A549 (cell line): Measurements from ENCODE around the gene TOB1. TPM values are rescaled to one million over a fixed set of nuclear protein-coding genes. Genes with fewer than 3 reads are reported as not detected.

ENCODE experiments used
- ATAC-seq, 2 experiments: fragments of 200-7000 bp in 1 of 2; fragments of >200 bp in 1 of 2; cut with Nextera tagmentation in 1 of 2; cut with Tn5 transposase in 1 of 2; 3 replicates each; pipeline versions ENCODE4 v1.8.0 to v1.9.1; 2018 to 2020; ENCODE audit warnings: mild to moderate bottlenecking in 1 of 2, moderate library complexity in 1 of 2
- CTCF ChIA-PET: fragments of 300-600 bp; sonication (Branson Sonifier 250); formaldehyde crosslinking; extraction: SDS; loops from one replicate; lab custom pipeline; 2021; ENCODE audit warnings: antibody characterized with exemption, inconsistent platforms; lab: Yijun Ruan, JAX
- POLR2A ChIA-PET: fragments of 350-600 bp; formaldehyde crosslinking; extraction: SDS; loops from one replicate; lab custom pipeline; 2021; ENCODE audit warnings: antibody characterized with exemption, inconsistent platforms; lab: Yijun Ruan, JAX
- DNase-seq, 2 experiments: peaks; one replicate each; pipeline versions ENCODE4 v3.0.0 to v3.0.0-alpha.2; 2011 to 2016; ENCODE audit warnings: low read depth in 1 of 2, low spot score in 1 of 2
- FAIRE-seq: peaks from 2 replicates; lab custom pipeline; 2011; peaks lifted over from hg19 to GRCh38; lab: Jason Lieb, UNC
- H3K27ac ChIP-seq, 2 experiments: fragments of >200 bp; sonication (Bioruptor Twin); formaldehyde crosslinking; 3 replicates each; pipeline ENCODE4 v1.5.1; 2016 to 2017
- H3K4me1 ChIP-seq: fragments of >200 bp; sonication (Bioruptor Twin); formaldehyde crosslinking; 3 replicates; pipeline ENCODE4 v1.6.1; 2016
- H3K4me2 ChIP-seq: fragments of >200 bp; sonication (Bioruptor Twin); formaldehyde crosslinking; 3 replicates; pipeline ENCODE4 v1.6.1; 2016
- H3K4me3 ChIP-seq: fragments of >200 bp; sonication (Bioruptor Twin); formaldehyde crosslinking; 3 replicates; pipeline ENCODE4 v1.5.1; 2016
- H3K9me3 ChIP-seq: fragments of >200 bp; sonication (Bioruptor Twin); formaldehyde crosslinking; 3 replicates; pipeline ENCODE4 v1.6.1; 2016
- BHLHE40 ChIP-seq: IDR thresholded peaks from 2 replicates; pipeline ENCODE4 v1.6.1; 2012; ENCODE audit warnings: low read depth, low read length, inconsistent platforms
- CEBPB ChIP-seq, 2 experiments: fragments of >200 bp in 1 of 2; sonication (Bioruptor Twin) in 1 of 2; formaldehyde crosslinking in 1 of 2; IDR thresholded peaks; 2 replicates each; pipeline ENCODE4 v1.6.1; 2012 to 2016
- CHD2 ChIP-seq: fragments of 150-350 bp; IDR thresholded peaks from 2 replicates; pipeline ENCODE4 v1.6.1; 2014; ENCODE audit warnings: low read length; ENCODE audit not compliant: partially characterized antibody
- CHD4 ChIP-seq: fragments of 200-600 bp; sonication (generic); IDR thresholded peaks from 2 replicates; pipeline ENCODE4 v1.6.1; 2016; ENCODE audit warnings: antibody characterized with exemption, mild to moderate bottlenecking, borderline replicate concordance
- EHF ChIP-seq: fragments of 250-450 bp; sonication (Bioruptor Pico); IDR thresholded peaks from 2 replicates; pipeline ENCODE4 v1.5.0; 2020; ENCODE audit warnings: mild to moderate bottlenecking
- ESRRA ChIP-seq: fragments of 150-350 bp; IDR thresholded peaks from 2 replicates; pipeline ENCODE4 v1.6.1; 2014; ENCODE audit warnings: mild to moderate bottlenecking, low read length, borderline replicate concordance
- HEYL ChIP-seq: fragments of 250-450 bp; sonication (Bioruptor Pico); IDR thresholded peaks from 2 replicates; pipeline ENCODE4 v1.8.0; 2021; ENCODE audit warnings: mild to moderate bottlenecking, moderate library complexity
- KDM1A ChIP-seq: fragments of 200-600 bp; sonication (generic); IDR thresholded peaks from 2 replicates; pipeline ENCODE4 v1.6.1; 2016; ENCODE audit warnings: low read depth, mild to moderate bottlenecking
- MAFK ChIP-seq: fragments of 450-650 bp; IDR thresholded peaks from 2 replicates; pipeline ENCODE4 v1.6.1; 2014; ENCODE audit not compliant: partially characterized antibody
- MAZ ChIP-seq: fragments of 150-350 bp; IDR thresholded peaks from 2 replicates; pipeline ENCODE4 v1.6.1; 2014; ENCODE audit warnings: antibody characterized with exemption, low read depth, low read length, borderline replicate concordance
- NPAS2 ChIP-seq: fragments of 250-450 bp; sonication (Bioruptor Pico); IDR thresholded peaks from 2 replicates; pipeline ENCODE4 v1.8.0; 2022; ENCODE audit warnings: mild to moderate bottlenecking, moderate library complexity, borderline replicate concordance
- RARB ChIP-seq: fragments of 250-450 bp; sonication (Bioruptor Pico); IDR thresholded peaks from 2 replicates; pipeline ENCODE4 v1.8.0; 2021; ENCODE audit warnings: mild to moderate bottlenecking, moderate library complexity
- RFX5 ChIP-seq: fragments of 450-650 bp; IDR thresholded peaks from 2 replicates; pipeline ENCODE4 v1.7.1; 2014; ENCODE audit warnings: antibody characterized with exemption, mild to moderate bottlenecking, moderate library complexity
- RNF2 ChIP-seq: fragments of 200-600 bp; sonication (generic); IDR thresholded peaks from 2 replicates; pipeline ENCODE4 v1.6.1; 2016; ENCODE audit warnings: low read depth, mild to moderate bottlenecking, antibody characterized with exemption, moderate library complexity, borderline replicate concordance
- ZC3H11A ChIP-seq: fragments of 450-650 bp; IDR thresholded peaks from 2 replicates; pipeline ENCODE4 v1.6.1; 2014; ENCODE audit warnings: antibody characterized with exemption, mild to moderate bottlenecking
- ZNF302 ChIP-seq: fragments of 250-450 bp; sonication (Bioruptor Pico); IDR thresholded peaks from 2 replicates; pipeline ENCODE4 v1.9.0; 2021; ENCODE audit warnings: inconsistent platforms, mild to moderate bottlenecking, moderate library complexity
- WGBS: methylation state at CpG from one replicate; pipeline ENCODE4 v1.1.6; 2017; ENCODE audit errors: missing lambda C conversion rate; 5-methylcytosine and 5-hydroxymethylcytosine counted together
- polyA plus RNA-seq, 4 experiments: library from polyadenylated mRNA; depleted of rRNA in 3 of 4; stranded (reverse); fragments of >200 nt; fragmentation: RNase III in 1 of 4; extraction: RNeasy Plus Mini Kit Qiagen cat#74134 plus additional on column Dnase treatment in 1 of 4; gene quantifications; 2 replicates in 3 of 4; 3 replicates in 1 of 4; pipeline ENCODE4 v1.2.3, GENCODE V29; 2011 to 2017
- TF ChIP-seq, protein P1 (sequence below): fragments of 200-600 bp; sonication (generic); IDR thresholded peaks from 2 replicates; pipeline ENCODE4 v1.6.1; 2016; ENCODE audit warnings: antibody characterized with exemption, mild to moderate bottlenecking, moderate library complexity
- TF ChIP-seq, protein P2 (sequence below): fragments of 250-450 bp; sonication (Bioruptor Pico); IDR thresholded peaks from 2 replicates; pipeline ENCODE4 v1.5.0; 2020; ENCODE audit warnings: low read depth, mild to moderate bottlenecking, moderate library complexity
- TF ChIP-seq, protein P3 (sequence below): fragments of >200 bp; sonication (Bioruptor Twin); formaldehyde crosslinking; IDR thresholded peaks from 3 replicates; pipeline ENCODE4 v1.5.1; 2016
- TF ChIP-seq, protein P4 (sequence below): fragments of >200 bp; sonication (Bioruptor Twin); formaldehyde crosslinking; IDR thresholded peaks from 3 replicates; pipeline ENCODE4 v1.6.1; 2016

TOB1 gene
- polyA plus RNA-seq, 2 of the 4 experiments (the other 2 are of a cell fraction) = 111 to 133 TPM

DNA sequence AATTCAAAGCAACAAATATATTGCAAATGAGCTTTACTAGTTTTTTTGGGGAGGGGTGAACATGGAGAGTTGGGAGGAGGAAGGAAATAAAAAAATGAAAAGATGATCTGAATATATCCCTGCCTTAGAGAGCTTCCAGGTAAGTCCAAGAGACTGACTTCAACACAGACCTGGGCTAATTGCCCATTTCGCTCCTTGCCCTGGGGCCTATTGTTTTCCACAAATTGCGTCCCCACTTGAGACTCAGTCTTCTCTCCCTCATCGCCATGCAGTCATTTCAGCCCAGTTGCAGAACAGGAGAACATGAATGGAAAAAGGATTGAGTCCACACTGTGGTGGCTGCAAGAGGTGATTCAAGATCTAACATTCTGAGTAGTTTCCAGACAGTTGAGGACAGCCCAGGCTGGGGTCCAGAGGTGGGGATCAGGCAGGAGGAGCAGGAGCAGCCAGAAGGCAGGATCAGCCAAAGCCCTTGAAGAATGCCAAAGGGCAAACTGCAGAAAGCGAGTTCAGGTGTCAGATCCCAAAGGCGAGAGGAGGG lies 21.6 kb upstream of the TOB1 start:
- WGBS = 93% methylated on average over 5 of the region's 5 CpGs
- Histone ChIP-seq H3K27ac (peak overlapping the region in 1 of 2 experiments; percentile 24; a peak in 3 of 6 replicates), H3K9me3 (no peaks in the 10 kb centered on the region), H3K4me3 (no peak overlapping the region), H3K4me2 (no peak overlapping the region), H3K4me1 (peaks cover 52% of the 10 kb centered on the region)
- ChIA-PET POLR2A (interaction anchor here (1.1 to 11.9 kb wide), 2 partner anchors 22 to 57 kb away, joined by 3 to 133 read pairs; partner anchors contain the start of gene TOB1), CTCF (interaction anchor here (0.8 to 2.3 kb wide), 9 partner anchors 11 to 104 kb away, joined by 3 to 6 read pairs (median 3); no protein-coding TSS in a partner anchor)
- FAIRE-seq (no peak), DNase-seq (no peak), ATAC-seq (no peak)
- no peak for TF ChIP-seq RFX5
- TF ChIP-seq, protein P1, sequence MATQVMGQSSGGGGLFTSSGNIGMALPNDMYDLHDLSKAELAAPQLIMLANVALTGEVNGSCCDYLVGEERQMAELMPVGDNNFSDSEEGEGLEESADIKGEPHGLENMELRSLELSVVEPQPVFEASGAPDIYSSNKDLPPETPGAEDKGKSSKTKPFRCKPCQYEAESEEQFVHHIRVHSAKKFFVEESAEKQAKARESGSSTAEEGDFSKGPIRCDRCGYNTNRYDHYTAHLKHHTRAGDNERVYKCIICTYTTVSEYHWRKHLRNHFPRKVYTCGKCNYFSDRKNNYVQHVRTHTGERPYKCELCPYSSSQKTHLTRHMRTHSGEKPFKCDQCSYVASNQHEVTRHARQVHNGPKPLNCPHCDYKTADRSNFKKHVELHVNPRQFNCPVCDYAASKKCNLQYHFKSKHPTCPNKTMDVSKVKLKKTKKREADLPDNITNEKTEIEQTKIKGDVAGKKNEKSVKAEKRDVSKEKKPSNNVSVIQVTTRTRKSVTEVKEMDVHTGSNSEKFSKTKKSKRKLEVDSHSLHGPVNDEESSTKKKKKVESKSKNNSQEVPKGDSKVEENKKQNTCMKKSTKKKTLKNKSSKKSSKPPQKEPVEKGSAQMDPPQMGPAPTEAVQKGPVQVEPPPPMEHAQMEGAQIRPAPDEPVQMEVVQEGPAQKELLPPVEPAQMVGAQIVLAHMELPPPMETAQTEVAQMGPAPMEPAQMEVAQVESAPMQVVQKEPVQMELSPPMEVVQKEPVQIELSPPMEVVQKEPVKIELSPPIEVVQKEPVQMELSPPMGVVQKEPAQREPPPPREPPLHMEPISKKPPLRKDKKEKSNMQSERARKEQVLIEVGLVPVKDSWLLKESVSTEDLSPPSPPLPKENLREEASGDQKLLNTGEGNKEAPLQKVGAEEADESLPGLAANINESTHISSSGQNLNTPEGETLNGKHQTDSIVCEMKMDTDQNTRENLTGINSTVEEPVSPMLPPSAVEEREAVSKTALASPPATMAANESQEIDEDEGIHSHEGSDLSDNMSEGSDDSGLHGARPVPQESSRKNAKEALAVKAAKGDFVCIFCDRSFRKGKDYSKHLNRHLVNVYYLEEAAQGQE = no peak
- no peak for TF ChIP-seq NPAS2 (CRISPR knock-in tag)
- TF ChIP-seq, protein P2, sequence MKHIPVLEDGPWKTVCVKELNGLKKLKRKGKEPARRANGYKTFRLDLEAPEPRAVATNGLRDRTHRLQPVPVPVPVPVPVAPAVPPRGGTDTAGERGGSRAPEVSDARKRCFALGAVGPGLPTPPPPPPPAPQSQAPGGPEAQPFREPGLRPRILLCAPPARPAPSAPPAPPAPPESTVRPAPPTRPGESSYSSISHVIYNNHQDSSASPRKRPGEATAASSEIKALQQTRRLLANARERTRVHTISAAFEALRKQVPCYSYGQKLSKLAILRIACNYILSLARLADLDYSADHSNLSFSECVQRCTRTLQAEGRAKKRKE = no peak
- no peak for TF ChIP-seq KDM1A

DNA sequence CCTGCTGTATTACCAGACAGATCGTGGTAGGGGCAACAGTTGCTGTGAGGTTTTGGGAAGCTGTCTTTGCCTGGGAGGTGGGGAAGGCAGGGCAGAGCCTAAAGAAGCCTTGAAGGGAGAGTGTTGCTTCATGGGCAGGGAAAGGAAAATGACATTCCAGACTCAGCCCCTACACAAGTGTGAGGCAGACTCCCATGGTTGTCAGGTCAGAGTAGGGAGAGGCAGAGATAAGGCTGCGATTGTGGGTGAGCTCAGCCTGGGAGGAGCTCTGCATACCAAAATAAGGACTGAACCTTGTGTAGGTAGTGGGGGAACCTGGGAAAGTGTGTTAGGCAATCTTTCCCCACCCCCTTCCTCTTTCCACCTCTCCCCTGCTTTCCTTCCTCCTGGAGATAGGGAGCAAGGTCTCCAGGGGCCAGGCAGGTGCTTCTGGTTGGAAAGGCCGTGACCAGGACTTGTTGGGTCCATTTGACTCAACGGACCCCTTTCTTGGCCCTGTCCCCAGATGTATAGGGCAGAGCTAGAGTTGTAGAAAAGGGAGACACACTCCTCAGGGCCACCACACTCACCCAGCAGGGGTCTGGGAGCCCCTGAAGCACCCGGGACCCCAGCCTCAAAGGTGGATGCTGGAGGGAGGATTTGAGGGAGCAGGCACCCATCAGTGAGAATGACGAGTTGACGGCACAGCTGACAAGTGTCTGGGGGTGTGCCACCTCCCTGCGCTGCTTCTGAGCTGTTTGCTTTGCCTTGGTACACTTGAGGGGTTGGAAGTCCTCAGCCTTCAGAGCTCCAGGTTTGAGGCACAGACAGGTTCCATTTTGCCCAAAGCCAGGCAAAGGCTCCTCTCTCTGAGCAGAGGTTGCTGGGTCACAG lies 18.5 kb upstream of the TOB1 start:
- DNase-seq = no peak
- ChIA-PET CTCF (interaction anchor here (0.6 to 4.1 kb wide), 11 partner anchors 11 to 269 kb away, joined by 3 to 14 read pairs (median 3); partner anchors contain the start of gene NME1), POLR2A (interaction anchor here (0.5 to 11.9 kb wide), 3 partner anchors 13 to 53 kb away, joined by 3 to 133 read pairs (median 4); partner anchors contain the start of gene TOB1)
- Histone ChIP-seq H3K4me3 (no peak overlapping the region), H3K4me1 (peaks cover 31% of the 10 kb centered on the region), H3K9me3 (peaks cover 5% of the 10 kb centered on the region), H3K27ac (peak overlapping the region; percentile 59 to 68; a peak in 5 of 6 replicates), H3K4me2 (peak overlapping the region; percentile 47)
- TF ChIP-seq CEBPB (IDR thresholded peaks at IDR 0.05) (peak; percentile 9 to 58; a peak in 1 of 4 replicates), EHF (CRISPR knock-in tag) (no peak)
- FAIRE-seq = no peak
- peak; percentile 64 to 70; a peak in 5 of 6 replicates for ATAC-seq
- WGBS = 74% methylated on average over 8 of the region's 8 CpGs

DNA sequence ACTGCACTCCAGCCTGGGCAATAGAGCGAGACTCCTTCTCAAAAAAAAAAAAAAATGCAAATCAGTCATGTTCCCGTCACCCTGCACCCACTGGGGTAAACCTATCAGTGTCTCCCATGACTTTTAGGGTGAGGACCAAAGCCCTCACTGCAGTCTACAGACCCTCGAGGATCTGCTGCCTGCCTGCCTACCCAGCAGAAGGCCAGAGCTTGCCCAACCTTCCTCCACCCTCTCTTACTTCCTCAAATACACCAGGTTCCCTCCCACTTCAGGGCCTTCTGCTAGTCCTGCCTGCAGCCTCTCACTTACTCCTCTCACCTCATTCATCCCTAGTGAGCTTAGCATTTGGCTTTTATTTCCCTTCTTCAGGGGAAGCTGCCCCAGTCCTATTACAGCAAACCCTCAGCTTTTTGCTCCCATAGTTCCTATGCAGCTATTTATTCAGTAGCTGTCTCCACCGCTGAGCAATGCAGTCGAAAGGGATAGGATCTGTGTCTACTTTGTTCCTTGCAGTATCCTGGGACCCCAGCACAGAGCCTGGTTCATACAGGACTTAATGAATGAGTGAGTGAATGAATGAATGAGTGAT lies 17.8 kb upstream of the TOB1 start:
- POLR2A ChIA-PET = interaction anchor here (1.0 to 11.9 kb wide), 2 partner anchors 12 to 18 kb away, joined by 3 to 133 read pairs; partner anchors contain the start of gene TOB1
- CTCF ChIA-PET = interaction anchor here (0.6 to 4.1 kb wide), 8 partner anchors 11 to 244 kb away, joined by 3 to 14 read pairs (median 4); no protein-coding TSS in a partner anchor
- Histone ChIP-seq H3K9me3 (peaks cover 11% of the 10 kb centered on the region), H3K4me3 (no peak overlapping the region), H3K4me2 (peak overlapping the region; percentile 47), H3K27ac (peak overlapping the region; percentile 59 to 68; a peak in 5 of 6 replicates)
- no peak for DNase-seq
- peak; percentile 32 to 53; a peak in 3 of 6 replicates for ATAC-seq
- TF ChIP-seq NPAS2 (CRISPR knock-in tag) (no peak), RARB (CRISPR knock-in tag) (no peak), CHD2 (no peak), MAFK (no peak), HEYL (CRISPR knock-in tag) (no peak), ZC3H11A (no peak), MAZ (no peak), BHLHE40 (no peak), ZNF302 (CRISPR knock-in tag) (no peak), ESRRA (no peak), CHD4 (no peak), RNF2 (no peak)
- TF ChIP-seq, protein P3, sequence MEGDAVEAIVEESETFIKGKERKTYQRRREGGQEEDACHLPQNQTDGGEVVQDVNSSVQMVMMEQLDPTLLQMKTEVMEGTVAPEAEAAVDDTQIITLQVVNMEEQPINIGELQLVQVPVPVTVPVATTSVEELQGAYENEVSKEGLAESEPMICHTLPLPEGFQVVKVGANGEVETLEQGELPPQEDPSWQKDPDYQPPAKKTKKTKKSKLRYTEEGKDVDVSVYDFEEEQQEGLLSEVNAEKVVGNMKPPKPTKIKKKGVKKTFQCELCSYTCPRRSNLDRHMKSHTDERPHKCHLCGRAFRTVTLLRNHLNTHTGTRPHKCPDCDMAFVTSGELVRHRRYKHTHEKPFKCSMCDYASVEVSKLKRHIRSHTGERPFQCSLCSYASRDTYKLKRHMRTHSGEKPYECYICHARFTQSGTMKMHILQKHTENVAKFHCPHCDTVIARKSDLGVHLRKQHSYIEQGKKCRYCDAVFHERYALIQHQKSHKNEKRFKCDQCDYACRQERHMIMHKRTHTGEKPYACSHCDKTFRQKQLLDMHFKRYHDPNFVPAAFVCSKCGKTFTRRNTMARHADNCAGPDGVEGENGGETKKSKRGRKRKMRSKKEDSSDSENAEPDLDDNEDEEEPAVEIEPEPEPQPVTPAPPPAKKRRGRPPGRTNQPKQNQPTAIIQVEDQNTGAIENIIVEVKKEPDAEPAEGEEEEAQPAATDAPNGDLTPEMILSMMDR = no peak
- TF ChIP-seq, protein P4, sequence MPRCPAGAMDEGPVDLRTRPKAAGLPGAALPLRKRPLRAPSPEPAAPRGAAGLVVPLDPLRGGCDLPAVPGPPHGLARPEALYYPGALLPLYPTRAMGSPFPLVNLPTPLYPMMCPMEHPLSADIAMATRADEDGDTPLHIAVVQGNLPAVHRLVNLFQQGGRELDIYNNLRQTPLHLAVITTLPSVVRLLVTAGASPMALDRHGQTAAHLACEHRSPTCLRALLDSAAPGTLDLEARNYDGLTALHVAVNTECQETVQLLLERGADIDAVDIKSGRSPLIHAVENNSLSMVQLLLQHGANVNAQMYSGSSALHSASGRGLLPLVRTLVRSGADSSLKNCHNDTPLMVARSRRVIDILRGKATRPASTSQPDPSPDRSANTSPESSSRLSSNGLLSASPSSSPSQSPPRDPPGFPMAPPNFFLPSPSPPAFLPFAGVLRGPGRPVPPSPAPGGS = no peak
- TF ChIP-seq, protein P2 = no peak
- TF ChIP-seq, all 56 proteins: peak for 0
- H3K4me1 ChIP-seq = peaks cover 27% of the 10 kb centered on the region
- 79% methylated on average over 5 of the region's 5 CpGs for WGBS
- no peak for FAIRE-seq
